CD4-positive, alpha-beta memory T cell (primary cell): Measurements from ENCODE around the gene BOD1. TPM values are rescaled to one million over a fixed set of nuclear protein-coding genes. Genes with fewer than 3 reads are reported as not detected.
A peak's percentile ranks its signal among the peaks of the same experiment; 100 is the strongest.

Experiments
- CTCF ChIA-PET: fragments of 350-600 bp; sonication (Branson Sonifier 250); formaldehyde crosslinking; loops from one replicate; lab custom pipeline; 2021; ENCODE audit warnings: inconsistent platforms; ENCODE audit not compliant: partially characterized antibody; lab: Charles Lee
- POLR2A ChIA-PET: fragments of 350-600 bp; sonication (Branson Sonifier 250); formaldehyde crosslinking; loops from one replicate; lab custom pipeline; 2021; ENCODE audit not compliant: partially characterized antibody; lab: Charles Lee
- DNase-seq, 5 donors: peaks; one replicate each; pipeline versions ENCODE4 v3.0.0 to v3.0.0-alpha.2; 2020 to 2022; ENCODE audit warnings: mixed read lengths in 1 of 5
- H3K27ac ChIP-seq: one replicate; pipeline ENCODE4 v1.7.0; 2013; ENCODE audit warnings: low read depth, low read length
- H3K27me3 ChIP-seq: 2 replicates; pipeline ENCODE4 v1.7.0; 2013; ENCODE audit warnings: mild to moderate bottlenecking, low read length, moderate library complexity; ENCODE audit not compliant: insufficient read depth
- H3K36me3 ChIP-seq: 2 replicates; pipeline ENCODE4 v1.7.0; 2013; ENCODE audit warnings: mild to moderate bottlenecking, low read length, moderate library complexity; ENCODE audit not compliant: insufficient read depth
- H3K4me1 ChIP-seq: 2 replicates; pipeline ENCODE4 v1.7.0; 2013; ENCODE audit warnings: mild to moderate bottlenecking, low read length, moderate library complexity; ENCODE audit not compliant: insufficient read depth
- H3K4me3 ChIP-seq, 2 donors: one replicate each; pipeline ENCODE4 v1.7.0; 2013; ENCODE audit warnings: low read length in 2 of 2, mild to moderate bottlenecking in 1 of 2
- H3K9me3 ChIP-seq, 2 donors: one replicate each; pipeline ENCODE4 v1.7.0; 2013; ENCODE audit warnings: low read length in 2 of 2, control low read depth in 1 of 2; ENCODE audit not compliant: control insufficient read depth in 1 of 2
- H3K27ac Mint-ChIP-seq, 7 donors: one replicate each; pipeline ENCODE4 v1.8.0; 2020 to 2021; ENCODE audit warnings: mixed read lengths in 7 of 7, mild to moderate bottlenecking in 6 of 7, inconsistent platforms in 3 of 7, moderate library complexity in 3 of 7
- H3K27me3 Mint-ChIP-seq, 2 donors: one replicate each; pipeline ENCODE4 v1.8.0; 2020 to 2021; ENCODE audit warnings: mixed read lengths in 2 of 2
- H3K36me3 Mint-ChIP-seq, 2 donors: one replicate each; pipeline ENCODE4 v1.8.0; 2020 to 2021; ENCODE audit warnings: mixed read lengths in 2 of 2, inconsistent platforms in 1 of 2, mild to moderate bottlenecking in 1 of 2
- H3K4me1 Mint-ChIP-seq, 4 donors: one replicate each; pipeline ENCODE4 v1.8.0; 2020 to 2021; ENCODE audit warnings: mixed read lengths in 4 of 4, mild to moderate bottlenecking in 1 of 4
- H3K4me3 Mint-ChIP-seq, 8 donors: one replicate each; pipeline ENCODE4 v1.8.0; 2020 to 2021; ENCODE audit warnings: mixed read lengths in 8 of 8, mild to moderate bottlenecking in 7 of 8, moderate library complexity in 6 of 8, inconsistent platforms in 3 of 8
- H3K9me3 Mint-ChIP-seq, 8 donors: one replicate each; pipeline ENCODE4 v1.8.0; 2020 to 2021; ENCODE audit warnings: mixed read lengths in 8 of 8, mild to moderate bottlenecking in 5 of 8, inconsistent platforms in 3 of 8, moderate library complexity in 1 of 8
- intact Hi-C: fragments of 100-400 bp; cut with micrococcal nuclease; formaldehyde crosslinking; loops from one replicate; pipeline ENCODE4 v1.15.1; 2023
- polyA plus RNA-seq, 2 donors: library from polyadenylated mRNA; unstranded; fragments of 300-500 nt; fragmentation: Illumina TruSeq; gene quantifications; one replicate each; pipeline ENCODE4 v1.2.3, GENCODE V29; 2021
- total RNA-seq, 2 experiments: library from RNA; stranded (reverse); gene quantifications; one replicate each; pipeline ENCODE4 v1.2.3, GENCODE V29; 2021

BOD1 gene
- total and polyA plus RNA-seq, 4 experiments from 2014 or later: 11.8 to 38.1 (median 25.1) TPM

DNA sequence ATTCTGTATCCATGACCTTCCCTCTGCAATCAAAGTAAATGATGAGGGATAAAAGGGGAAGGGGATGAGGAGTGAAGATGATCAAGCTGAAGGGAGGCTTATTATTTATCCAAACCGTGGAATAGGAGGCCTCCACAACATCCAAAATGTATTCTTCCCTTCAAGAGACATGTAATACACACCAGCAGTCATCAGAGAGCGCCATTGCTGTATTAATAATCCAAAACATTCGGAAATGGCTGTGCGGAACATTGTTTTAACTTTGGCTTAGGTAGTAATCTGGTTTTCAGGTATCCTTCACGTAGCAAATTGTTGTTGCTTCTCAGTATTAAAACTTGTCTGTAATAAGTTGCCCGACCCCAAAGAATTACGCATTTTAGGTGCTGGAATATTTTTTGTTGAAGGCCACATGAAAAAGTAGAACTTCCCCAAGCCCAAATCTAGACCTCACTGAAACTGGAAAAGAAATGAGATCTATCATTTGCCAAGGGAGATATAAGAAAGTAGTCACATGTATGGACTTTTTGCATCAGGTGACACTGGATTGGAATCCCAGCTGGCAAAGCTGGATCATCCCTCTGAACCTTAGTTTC is 2.6 kb upstream of the BOD1 start:
- Histone ChIP-seq H3K36me3 (no peaks in the 10 kb centered on the region), H3K27me3 (no peaks in the 10 kb centered on the region), H3K4me1 (peaks cover 24% of the 10 kb centered on the region), H3K27ac (no peak overlapping the region), H3K4me3 (no peak overlapping the region), H3K9me3 (no peaks in the 10 kb centered on the region)
- intact Hi-C loops: loop anchor here (1.0 to 10.0 kb wide), 4 partner anchors 166 to 1337 kb away; partner anchors contain the start of gene UBTD2
- Mint-ChIP-seq H3K4me3 (peak overlapping the region in 4 of 8 donors; percentile 4 to 68 (median 32)), H3K27me3 (no peaks in the 10 kb centered on the region), H3K4me1 (peaks cover 21 to 34% (median 26%) of the 10 kb centered on the region in 4 donors), H3K27ac (peak overlapping the region in 3 of 7 donors; percentile 12 to 59 (median 57)), H3K36me3 (peaks cover 2 to 9% of the 10 kb centered on the region in 2 donors), H3K9me3 (no peaks in the 10 kb centered on the region)
- peak; percentile 55 to 69 (median 62) for DNase-seq
- ChIA-PET CTCF (interaction anchor here (0.8 to 11.8 kb wide), 12 partner anchors 70 to 693 kb away, joined by 3 to 211 read pairs (median 7); partner anchors contain the start of gene CPEB4), POLR2A (interaction anchor here (1.2 to 1.8 kb wide), 2 partner anchors 299 to 354 kb away, joined by 3 to 6 read pairs; no protein-coding TSS in a partner anchor)

DNA sequence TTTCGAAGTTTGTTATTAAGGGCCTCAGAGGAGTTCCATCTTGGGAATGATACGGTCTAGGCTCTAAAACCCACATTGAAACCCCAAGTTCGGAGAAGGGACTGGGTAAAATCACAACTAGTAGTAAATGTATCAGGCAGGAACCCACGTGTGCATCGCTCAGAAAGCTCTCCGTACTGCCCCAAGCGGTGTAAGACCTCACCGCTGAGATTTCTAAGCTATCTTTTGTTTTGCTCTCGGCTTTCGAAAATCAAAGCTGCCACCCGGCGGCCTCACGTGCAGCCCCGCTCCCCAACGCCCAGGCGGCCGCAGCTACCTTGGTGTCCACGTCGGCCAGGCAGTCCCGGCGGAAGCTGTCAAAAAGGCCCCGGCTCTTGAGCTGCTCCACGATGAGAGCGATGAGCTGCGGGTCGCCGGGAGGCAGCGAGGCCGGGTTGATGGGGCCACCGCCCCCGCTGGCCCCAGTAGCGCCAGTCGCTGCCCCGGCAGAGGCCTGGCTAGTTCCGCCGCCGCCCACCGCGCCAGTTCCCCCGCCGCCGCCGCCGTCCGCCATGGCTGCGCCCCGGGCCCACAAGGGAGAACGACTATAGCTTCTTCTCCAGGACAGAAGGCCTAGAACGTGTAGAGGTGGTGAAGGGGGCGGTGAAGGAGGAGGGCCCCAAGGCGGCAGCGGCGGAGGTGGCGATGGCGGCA is 420 bp downstream of the BOD1 start:
- Mint-ChIP-seq H3K27me3 (no peaks in the 10 kb centered on the region), H3K4me3 (peak overlapping the region; percentile 91 to 97 (median 93)), H3K9me3 (no peaks in the 10 kb centered on the region), H3K4me1 (peaks cover 34 to 54% (median 43%) of the 10 kb centered on the region in 4 donors), H3K36me3 (peaks cover 14 to 33% of the 10 kb centered on the region in 2 donors), H3K27ac (peak overlapping the region; percentile 88 to 98 (median 95))
- CTCF ChIA-PET: interaction anchor here (0.7 to 11.8 kb wide), 43 partner anchors 8 to 1609 kb away, joined by 3 to 211 read pairs (median 4); partner anchors contain the start of genes CPEB4 and FBXW11
- Histone ChIP-seq H3K4me3 (peak overlapping the region; percentile 18 to 83), H3K27me3 (no peaks in the 10 kb centered on the region), H3K9me3 (no peaks in the 10 kb centered on the region), H3K36me3 (peaks cover 15% of the 10 kb centered on the region), H3K4me1 (peaks cover 30% of the 10 kb centered on the region), H3K27ac (peak overlapping the region; percentile 94)
- peak; percentile 69 to 82 (median 75) for DNase-seq
- intact Hi-C loops: loop anchor here (1.0 to 10.0 kb wide), 8 partner anchors 169 to 1334 kb away; partner anchors contain the start of genes ATP6V0E1, CPEB4, RPL26L1 and UBTD2
- POLR2A ChIA-PET: interaction anchor here (0.7 to 3.9 kb wide), 9 partner anchors 270 to 632 kb away, joined by 3 to 42 read pairs (median 6); partner anchors contain the start of genes ATP6V0E1 and CPEB4

DNA sequence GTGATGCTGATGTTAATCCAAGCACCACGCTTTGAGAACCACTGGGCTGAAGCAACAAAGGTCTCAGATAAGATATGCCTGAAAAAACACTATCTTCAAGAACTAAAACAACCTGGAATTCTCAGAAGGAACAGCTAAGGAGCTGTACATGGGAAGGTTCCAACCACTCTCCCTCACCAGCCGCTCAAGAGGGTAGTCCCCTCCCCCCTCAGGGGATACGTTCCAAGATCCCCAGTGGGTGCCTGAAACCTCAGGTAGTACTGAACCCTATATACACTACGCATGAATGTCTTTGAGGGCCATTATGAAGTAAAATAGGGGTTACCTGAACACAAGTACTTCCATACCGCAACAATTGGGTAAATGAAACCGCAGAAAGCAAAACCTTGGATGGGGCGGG is 1.9 kb downstream of the BOD1 start:
- CTCF ChIA-PET: interaction anchor here (1.0 to 11.8 kb wide), 13 partner anchors 13 to 370 kb away, joined by 3 to 211 read pairs (median 10); partner anchors contain the start of gene CPEB4
- Histone ChIP-seq H3K9me3 (no peaks in the 10 kb centered on the region), H3K4me1 (peaks cover 30% of the 10 kb centered on the region), H3K4me3 (no peak overlapping the region), H3K27ac (no peak overlapping the region), H3K36me3 (peaks cover 28% of the 10 kb centered on the region), H3K27me3 (no peaks in the 10 kb centered on the region)
- POLR2A ChIA-PET: interaction anchor here (1.8 to 3.9 kb wide), 2 partner anchors 303 to 358 kb away, joined by 12 to 42 read pairs; no protein-coding TSS in a partner anchor
- Mint-ChIP-seq H3K36me3 (peaks cover 25 to 46% of the 10 kb centered on the region in 2 donors), H3K4me3 (peak overlapping the region in 6 of 8 donors; percentile 8 to 95 (median 53)), H3K9me3 (no peaks in the 10 kb centered on the region), H3K4me1 (peaks cover 39 to 60% (median 45%) of the 10 kb centered on the region in 4 donors), H3K27ac (peak overlapping the region in 4 of 7 donors; percentile 9 to 88 (median 46)), H3K27me3 (no peaks in the 10 kb centered on the region)
- intact Hi-C loops: loop anchor here (10.0 kb wide), 2 partner anchors 170 to 1320 kb away; no protein-coding TSS in a partner anchor
- DNase-seq: no peak

DNA sequence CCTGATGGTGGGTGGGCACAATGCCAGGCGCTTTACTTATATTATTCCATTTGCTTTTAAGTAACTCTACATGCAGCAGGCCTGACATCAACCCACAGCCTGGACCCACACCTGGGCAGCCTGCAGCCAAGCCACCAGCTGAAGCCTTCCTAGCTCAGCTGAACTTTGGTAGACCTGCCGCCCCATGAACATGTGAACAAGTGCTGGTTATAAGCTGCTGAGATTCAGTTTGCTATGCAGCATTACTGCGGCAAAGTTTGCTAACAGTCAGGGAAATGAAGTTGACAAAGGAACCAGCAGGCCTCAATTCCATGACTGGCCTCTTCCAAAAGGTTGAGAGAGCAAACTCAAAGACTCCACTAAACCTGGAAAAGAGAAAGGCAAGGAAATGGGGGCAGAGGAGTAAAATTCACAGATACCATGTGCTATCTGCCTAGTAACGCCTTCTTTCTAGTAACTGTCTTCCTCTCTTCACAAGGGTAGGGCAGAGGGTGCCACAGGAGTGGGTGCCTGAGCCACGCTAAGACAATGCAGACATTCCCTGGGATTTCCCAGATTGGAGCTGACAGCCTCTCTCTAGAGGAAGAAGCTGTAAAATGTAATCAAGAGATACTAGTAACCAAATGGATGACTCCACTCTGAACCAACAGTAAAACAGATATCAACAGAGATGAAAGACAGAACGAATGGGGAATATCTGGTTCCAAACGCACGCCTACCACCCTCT is 2.9 kb downstream of the BOD1 start:
- Mint-ChIP-seq H3K4me3 (peak overlapping the region in 3 of 8 donors; percentile 15 to 45 (median 41)), H3K9me3 (no peaks in the 10 kb centered on the region), H3K27me3 (no peaks in the 10 kb centered on the region), H3K36me3 (peaks cover 34 to 56% of the 10 kb centered on the region in 2 donors), H3K27ac (peak overlapping the region in 2 of 7 donors; percentile 35 to 81), H3K4me1 (peaks cover 35 to 53% (median 43%) of the 10 kb centered on the region in 4 donors)
- H3K9me3 ChIP-seq: no peaks in the 10 kb centered on the region
- H3K4me3 ChIP-seq: no peak overlapping the region
- H3K36me3 ChIP-seq: peaks cover 36% of the 10 kb centered on the region
- no peak for DNase-seq
- no peaks in the 10 kb centered on the region for H3K27me3 ChIP-seq
- POLR2A ChIA-PET: no interaction called here
- intact Hi-C loops: loop anchor here (10.0 kb wide), 2 partner anchors 171 to 1321 kb away; no protein-coding TSS in a partner anchor
- no peak overlapping the region for H3K27ac ChIP-seq
- H3K4me1 ChIP-seq: peaks cover 30% of the 10 kb centered on the region
- CTCF ChIA-PET: interaction anchor here (0.7 to 7.7 kb wide), 2 partner anchors 310 to 360 kb away, joined by 4 to 116 read pairs; no protein-coding TSS in a partner anchor

DNA sequence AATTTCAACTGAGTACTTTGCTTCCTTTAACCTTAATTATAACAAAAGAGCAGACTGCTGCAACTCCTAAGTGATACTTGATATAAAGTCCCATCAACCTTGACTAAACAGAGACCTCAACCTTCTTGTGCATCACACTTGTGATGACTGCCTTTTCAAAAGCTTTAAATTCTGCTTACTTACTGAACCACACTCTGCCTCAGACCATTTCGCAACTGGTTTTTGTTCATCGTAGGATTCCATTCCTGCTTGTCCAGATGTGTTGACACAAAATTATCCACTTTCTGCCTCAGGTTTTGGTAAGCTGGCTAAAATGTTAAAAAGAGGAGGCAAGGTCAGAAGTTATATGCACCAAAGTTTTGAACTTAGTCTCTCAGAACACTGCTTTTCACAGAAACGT is 3.5 kb downstream of the BOD1 start:
- POLR2A ChIA-PET: interaction anchor here (1.1 kb wide), 1 partner anchor 275 kb away, joined by 3 read pairs; the partner anchor contains the start of gene CPEB4
- no peak overlapping the region for H3K4me3 Mint-ChIP-seq
- no peaks in the 10 kb centered on the region for H3K27me3 ChIP-seq
- peaks cover 41% of the 10 kb centered on the region for H3K36me3 ChIP-seq
- H3K4me1 Mint-ChIP-seq: peaks cover 33 to 53% (median 43%) of the 10 kb centered on the region in 4 donors
- CTCF ChIA-PET: interaction anchor here (2.4 kb wide), 1 partner anchor 360 kb away, joined by 11 read pairs; no protein-coding TSS in a partner anchor
- H3K36me3 Mint-ChIP-seq: peaks cover 41 to 62% of the 10 kb centered on the region in 2 donors
- no peak overlapping the region for H3K4me3 ChIP-seq
- no peaks in the 10 kb centered on the region for H3K9me3 Mint-ChIP-seq
- H3K27ac Mint-ChIP-seq: peak overlapping the region in 1 of 7 donors; percentile 77
- no peaks in the 10 kb centered on the region for H3K27me3 Mint-ChIP-seq
- H3K27ac ChIP-seq: no peak overlapping the region
- DNase-seq: no peak
- H3K4me1 ChIP-seq: peaks cover 30% of the 10 kb centered on the region
- intact Hi-C loops: loop anchor here (10.0 kb wide), 2 partner anchors 172 to 1322 kb away; no protein-coding TSS in a partner anchor
- H3K9me3 ChIP-seq: no peaks in the 10 kb centered on the region

DNA sequence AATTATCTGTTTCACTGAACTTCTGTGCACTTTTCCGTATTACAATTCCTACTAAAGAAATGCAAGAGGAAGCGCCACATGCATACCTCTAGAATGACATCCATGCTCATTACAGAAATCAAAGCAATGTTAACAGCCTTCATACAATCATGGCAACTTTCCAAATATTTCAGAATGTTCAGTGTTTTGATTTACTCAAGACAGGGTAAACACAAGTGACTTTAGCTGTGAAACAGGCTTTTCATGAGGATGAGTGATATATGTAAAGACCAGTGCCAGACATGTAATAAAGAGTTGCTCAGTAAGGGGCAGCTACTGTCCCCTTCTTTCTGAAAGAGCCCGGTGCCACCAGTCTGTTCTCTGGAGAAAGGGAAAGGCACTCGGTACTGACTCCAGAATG is 4.7 kb downstream of the BOD1 start:
- Mint-ChIP-seq H3K27me3 (no peaks in the 10 kb centered on the region), H3K4me3 (no peak overlapping the region), H3K36me3 (peaks cover 50 to 75% of the 10 kb centered on the region in 2 donors), H3K9me3 (no peaks in the 10 kb centered on the region), H3K4me1 (peaks cover 30 to 49% (median 39%) of the 10 kb centered on the region in 4 donors), H3K27ac (no peak overlapping the region)
- Histone ChIP-seq H3K4me1 (peaks cover 25% of the 10 kb centered on the region), H3K27ac (no peak overlapping the region), H3K4me3 (no peak overlapping the region), H3K36me3 (peaks cover 53% of the 10 kb centered on the region), H3K27me3 (no peaks in the 10 kb centered on the region), H3K9me3 (no peaks in the 10 kb centered on the region)
- ChIA-PET POLR2A (interaction anchor here (1.0 to 1.1 kb wide), 2 partner anchors 276 to 306 kb away, joined by 3 to 4 read pairs; partner anchors contain the start of gene CPEB4), CTCF (interaction anchor here (2.4 kb wide), 1 partner anchor 362 kb away, joined by 11 read pairs; no protein-coding TSS in a partner anchor)
- intact Hi-C loops: loop anchor here (10.0 kb wide), 2 partner anchors 173 to 1323 kb away; no protein-coding TSS in a partner anchor
- DNase-seq: no peak
